ENCODE measurements around the gene RIBC2.
A peak's percentile ranks its signal among the peaks of the same experiment; 100 is the strongest.
"Not testable (repeated sequence)": the region's sequence is repeated elsewhere in the genome, so short reads cannot be mapped to it uniquely, and the experiment has no call there.

RIBC2 gene

DNA sequence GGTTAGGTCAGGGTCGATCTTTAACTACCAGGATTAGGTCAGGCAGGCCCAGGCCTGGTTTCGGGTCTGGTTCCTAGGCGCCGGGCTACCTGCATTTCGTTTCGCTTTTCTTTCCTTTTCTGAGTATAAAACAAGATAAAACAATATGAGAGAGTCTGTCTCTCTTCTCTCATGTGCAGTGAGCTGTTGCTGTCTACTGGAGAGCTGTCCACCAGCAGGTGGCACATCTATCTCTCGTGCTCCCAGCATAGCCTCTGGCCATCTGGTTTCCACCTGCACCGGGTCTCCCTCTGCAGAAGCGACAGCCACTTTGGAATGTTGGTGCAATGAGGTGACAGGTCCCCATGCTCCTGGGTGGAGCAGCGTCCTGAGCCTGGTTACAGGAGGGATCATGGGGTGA lies 27.6 kb downstream of the RIBC2 start:
- H2AFZ ChIP-seq, result peak overlapping the region; percentile 64
- peak; percentile 68 for TF ChIP-seq CTCF (IDR thresholded peaks at IDR 0.05)
- no peaks in the 10 kb centered on the region for H3K36me3 ChIP-seq (ENCODE audit: control insufficient read depth, insufficient read depth, low read length)
- peaks cover 9% of the 10 kb centered on the region for H3K4me1 ChIP-seq
- H3K27ac ChIP-seq, result no peak overlapping the region
- H3K9me3 ChIP-seq (ENCODE audit: control insufficient read depth, low read length), result no peaks in the 10 kb centered on the region
- H3K4me2 ChIP-seq (ENCODE audit: low read length), result no peak overlapping the region
- no peak overlapping the region for H3K4me3 ChIP-seq (ENCODE audit: low read depth, low read length)
- no peaks in the 10 kb centered on the region for H3K27me3 ChIP-seq (ENCODE audit: control insufficient read depth, insufficient read depth, low read length)
- H3K9ac ChIP-seq, result no peak overlapping the region
- no peaks in the 10 kb centered on the region for H3K79me2 ChIP-seq

- Histone ChIP-seq H3K9ac (no peak overlapping the region), H3K9me3 (ENCODE audit: control insufficient read depth, low read length) (no peaks in the 10 kb centered on the region), H3K27ac (peak overlapping the region; percentile 11), H3K79me2 (no peaks in the 10 kb centered on the region), H3K36me3 (ENCODE audit: control insufficient read depth, insufficient read depth, low read length) (no peaks in the 10 kb centered on the region), H3K4me1 (peaks cover 9% of the 10 kb centered on the region), H3K4me2 (ENCODE audit: low read length) (no peak overlapping the region), H2AFZ (peak overlapping the region; percentile 46), H3K27me3 (ENCODE audit: control insufficient read depth, insufficient read depth, low read length) (no peaks in the 10 kb centered on the region), H3K4me3 (ENCODE audit: low read depth, low read length) (no peak overlapping the region)
- no peak for TF ChIP-seq CTCF (IDR thresholded peaks at IDR 0.05)
Measured at GRCh38 chr22:45442116-45442515, 28.6 kb downstream of the RIBC2 start.

DNA sequence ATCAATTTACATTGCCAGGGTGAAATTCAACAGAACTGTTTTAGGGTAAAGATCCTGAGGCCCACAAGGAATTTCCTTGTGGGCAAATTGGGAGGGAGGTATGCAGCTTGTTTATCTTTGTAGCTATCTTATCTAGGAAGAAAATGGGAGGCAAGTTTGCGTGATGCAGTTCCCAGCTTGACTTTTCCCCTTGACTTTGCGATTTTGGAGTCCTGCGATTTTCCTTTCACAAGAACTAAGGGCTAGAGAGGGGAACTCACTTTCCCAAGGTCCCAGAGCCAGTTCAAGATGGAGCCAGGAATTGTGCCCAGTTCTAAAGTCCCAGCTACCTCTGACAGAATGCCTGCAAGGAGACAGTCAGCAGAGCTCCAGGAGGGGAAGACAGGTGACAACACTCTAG lies 30.7 kb downstream of the RIBC2 start:
- Histone ChIP-seq H3K79me2 (no peaks in the 10 kb centered on the region), H2AFZ (peak overlapping the region; percentile 68), H3K27me3 (ENCODE audit: control insufficient read depth, insufficient read depth, low read length) (no peaks in the 10 kb centered on the region), H3K4me3 (ENCODE audit: low read depth, low read length) (no peak overlapping the region), H3K36me3 (ENCODE audit: control insufficient read depth, insufficient read depth, low read length) (no peaks in the 10 kb centered on the region), H3K4me2 (ENCODE audit: low read length) (peak overlapping the region; percentile 46), H3K4me1 (peaks cover 9% of the 10 kb centered on the region), H3K9ac (no peak overlapping the region), H3K9me3 (ENCODE audit: control insufficient read depth, low read length) (no peaks in the 10 kb centered on the region), H3K27ac (peak overlapping the region; percentile 54)
- no peak for TF ChIP-seq CTCF (IDR thresholded peaks at IDR 0.05)

DNA sequence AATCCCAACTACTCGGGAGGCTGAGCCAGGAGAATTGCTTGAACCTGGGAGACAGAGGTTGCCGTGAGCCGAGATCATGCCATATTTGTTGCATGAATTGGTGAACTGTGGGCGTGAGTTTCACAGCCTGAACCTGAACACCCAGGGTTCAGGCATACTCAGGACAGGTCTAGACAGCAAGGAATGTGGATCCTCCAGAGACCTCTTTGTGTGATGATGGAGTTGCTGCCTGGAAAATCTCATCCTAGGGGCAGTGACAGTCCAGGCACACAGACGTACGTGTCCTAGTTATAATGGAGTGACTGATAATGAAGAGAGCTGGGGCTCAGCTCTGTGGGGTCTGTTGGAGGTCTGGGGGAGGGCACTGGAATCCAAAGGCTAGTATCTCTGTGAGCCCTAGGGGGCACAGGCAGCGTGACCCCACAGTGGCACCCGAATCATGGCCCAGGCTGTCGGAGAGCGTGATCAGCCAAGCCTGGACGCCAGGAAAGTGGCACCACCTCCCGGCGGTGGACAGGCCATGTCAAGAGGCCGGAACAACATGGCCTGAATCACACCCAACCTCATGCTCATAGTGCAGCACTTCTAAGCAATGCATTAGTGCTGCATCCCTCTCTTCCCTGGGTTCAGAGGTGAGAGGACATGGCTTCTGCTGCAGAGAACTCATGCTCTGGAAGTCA lies 31.7 kb downstream of the RIBC2 start:
- Histone ChIP-seq H3K9ac (no peak overlapping the region), H2AFZ (no peak overlapping the region)
- TF ChIP-seq CTCF (IDR thresholded peaks at IDR 0.05), result no peak

GRCh38 chr22:45446216-45446615 lies 32.7 kb downstream of the RIBC2 start:
- Histone ChIP-seq H3K36me3 (ENCODE audit: control insufficient read depth, insufficient read depth, low read length) (no peaks in the 10 kb centered on the region), H3K9ac (no peak overlapping the region), H3K9me3 (ENCODE audit: control insufficient read depth, low read length) (no peaks in the 10 kb centered on the region), H3K27me3 (ENCODE audit: control insufficient read depth, insufficient read depth, low read length) (no peaks in the 10 kb centered on the region), H3K27ac (no peak overlapping the region), H3K4me2 (ENCODE audit: low read length) (no peak overlapping the region), H3K4me3 (ENCODE audit: low read depth, low read length) (no peak overlapping the region), H3K4me1 (peaks cover 11% of the 10 kb centered on the region), H3K79me2 (no peaks in the 10 kb centered on the region), H2AFZ (no peak overlapping the region)
- no peak for TF ChIP-seq CTCF (IDR thresholded peaks at IDR 0.05)

More for the DNA sequence above, 31.7 kb downstream of the RIBC2 start:
- peaks cover 9% of the 10 kb centered on the region for H3K4me1 ChIP-seq
- no peak overlapping the region for H3K4me3 ChIP-seq (ENCODE audit: low read depth, low read length)
- H3K4me2 ChIP-seq (ENCODE audit: low read length), result no peak overlapping the region
- no peaks in the 10 kb centered on the region for H3K9me3 ChIP-seq (ENCODE audit: control insufficient read depth, low read length)
- H3K27me3 ChIP-seq (ENCODE audit: control insufficient read depth, insufficient read depth, low read length), result no peaks in the 10 kb centered on the region
- H3K27ac ChIP-seq, result no peak overlapping the region
- H3K79me2 ChIP-seq, result no peaks in the 10 kb centered on the region
- no peaks in the 10 kb centered on the region for H3K36me3 ChIP-seq (ENCODE audit: control insufficient read depth, insufficient read depth, low read length)

GRCh38 chr22:45447596-45447995 lies 34.1 kb downstream of the RIBC2 start:
- not testable (repeated sequence) for H3K79me2 ChIP-seq; H3K27ac ChIP-seq; H3K4me2 ChIP-seq (ENCODE audit: low read length); H3K27me3 ChIP-seq (ENCODE audit: control insufficient read depth, insufficient read depth, low read length); H3K9me3 ChIP-seq (ENCODE audit: control insufficient read depth, low read length); H3K36me3 ChIP-seq (ENCODE audit: control insufficient read depth, insufficient read depth, low read length); H3K4me3 ChIP-seq (ENCODE audit: low read depth, low read length); H2AFZ ChIP-seq; H3K9ac ChIP-seq
- H3K4me1 ChIP-seq, result peaks cover 21% of the 10 kb centered on the region

Data from parathyroid adenoma (tissue), 2 donors.